OCI-LY1 (cell line): Measurements from ENCODE around the gene POLR1A.

Source experiments
- H2AFZ ChIP-seq: fragments of 200-600 bp; sonication (generic), shearing (Covaris generic); 2 replicates; pipeline ENCODE4 v1.6.0; 2014; ENCODE audit warnings: antibody characterized with exemption, mild to moderate bottlenecking, low read length
- H3F3A ChIP-seq: fragments of 200-600 bp; sonication (generic), shearing (Covaris generic); 2 replicates; pipeline ENCODE4 v1.6.0; 2014; ENCODE audit warnings: mild to moderate bottlenecking, antibody characterized with exemption, low read length, moderate library complexity; ENCODE audit not compliant: insufficient read depth
- H3K27ac ChIP-seq: fragments of 200-600 bp; sonication (generic); 2 replicates; pipeline ENCODE4 v1.5.1; 2014; ENCODE audit warnings: low read length, mixed run types, mild to moderate bottlenecking, low read depth; ENCODE audit not compliant: poor library complexity, severe bottlenecking
- H3K27me3 ChIP-seq: fragments of 200-600 bp; sonication (generic); 2 replicates; pipeline ENCODE4 v1.6.0; 2014; ENCODE audit warnings: antibody characterized with exemption, mild to moderate bottlenecking, low read length, moderate library complexity; ENCODE audit not compliant: insufficient read depth
- H3K36me3 ChIP-seq: fragments of 200-600 bp; sonication (generic); 2 replicates; pipeline ENCODE4 v1.6.1; 2014; ENCODE audit warnings: mild to moderate bottlenecking, antibody characterized with exemption, low read length, moderate library complexity, mixed read lengths; ENCODE audit not compliant: insufficient read depth
- H3K4me1 ChIP-seq: fragments of 200-600 bp; sonication (generic); 2 replicates; pipeline ENCODE4 v1.5.1; 2014; ENCODE audit warnings: mild to moderate bottlenecking, low read length, moderate library complexity; ENCODE audit not compliant: insufficient read depth, severe bottlenecking
- H3K4me2 ChIP-seq: fragments of 200-600 bp; sonication (generic), shearing (Covaris generic); 2 replicates; pipeline ENCODE4 v1.6.1; 2014; ENCODE audit warnings: low read length
- H3K4me3 ChIP-seq: fragments of 200-600 bp; sonication (generic); 2 replicates; pipeline ENCODE4 v1.5.1; 2014; ENCODE audit warnings: low read length, low read depth, mild to moderate bottlenecking, mixed read lengths; ENCODE audit not compliant: poor library complexity, severe bottlenecking
- H3K79me2 ChIP-seq: fragments of 200-600 bp; shearing (Covaris generic); 2 replicates; pipeline ENCODE4 v1.6.1; 2016; ENCODE audit warnings: mixed run types, low read length, mixed read lengths; ENCODE audit not compliant: insufficient read depth
- H3K9ac ChIP-seq: fragments of 200-600 bp; sonication (generic), shearing (Covaris generic); 2 replicates; pipeline ENCODE4 v1.6.1; 2014; ENCODE audit warnings: mild to moderate bottlenecking, low read length, mixed read lengths
- H3K9me2 ChIP-seq: fragments of 200-600 bp; sonication (generic), shearing (Covaris generic); 2 replicates; pipeline ENCODE4 v1.6.1; 2014; ENCODE audit warnings: low read depth, mild to moderate bottlenecking, low read length, mixed read lengths
- H3K9me3 ChIP-seq: fragments of 200-600 bp; shearing (Covaris generic); 2 replicates; pipeline ENCODE4 v1.6.1; 2014; ENCODE audit warnings: low read length, mixed read lengths
- H4K20me1 ChIP-seq: fragments of 200-600 bp; sonication (generic), shearing (Covaris generic); 2 replicates; pipeline ENCODE4 v1.6.0; 2016; ENCODE audit warnings: mild to moderate bottlenecking, low read length; ENCODE audit not compliant: insufficient read depth
- CTCF ChIP-seq: fragments of 200-600 bp; sonication (generic), shearing (Covaris generic); IDR thresholded peaks from 2 replicates; pipeline ENCODE4 v1.5.1; 2017; ENCODE audit warnings: mild to moderate bottlenecking, antibody characterized with exemption, low read length, moderate library complexity, mixed read lengths
- EZH2 ChIP-seq: fragments of 200-600 bp; sonication (generic), shearing (Covaris generic); IDR thresholded peaks from 2 replicates; pipeline ENCODE4 v1.8.0; 2017; ENCODE audit warnings: borderline replicate concordance, mixed run types, mild to moderate bottlenecking, antibody characterized with exemption, low read length, moderate library complexity, mixed read lengths

The POLR1A gene

GRCh38 chr2:85984788-85985187 is 120.9 kb downstream of the POLR1A start:
- no peak overlapping the region for H2AFZ ChIP-seq
- H3K79me2 ChIP-seq: no peaks in the 10 kb centered on the region
- no peaks in the 10 kb centered on the region for H3K27me3 ChIP-seq
- no peaks in the 10 kb centered on the region for H3K36me3 ChIP-seq
- no peak overlapping the region for H3K9ac ChIP-seq
- H3K4me1 ChIP-seq: no peaks in the 10 kb centered on the region
- H3K4me3 ChIP-seq: no peak overlapping the region
- no peaks in the 10 kb centered on the region for H3K9me3 ChIP-seq
- no peaks in the 10 kb centered on the region for H3K9me2 ChIP-seq
- TF ChIP-seq CTCF: no peak
- no peak for TF ChIP-seq EZH2
- H4K20me1 ChIP-seq: no peaks in the 10 kb centered on the region
- H3K4me2 ChIP-seq: no peak overlapping the region
- no peaks in the 10 kb centered on the region for H3F3A ChIP-seq
- no peak overlapping the region for H3K27ac ChIP-seq

- H4K20me1 ChIP-seq: no peaks in the 10 kb centered on the region
- no peaks in the 10 kb centered on the region for H3K27me3 ChIP-seq
- H3K9me2 ChIP-seq: no peaks in the 10 kb centered on the region
- TF ChIP-seq EZH2 (no peak), CTCF (no peak)
- no peaks in the 10 kb centered on the region for H3K79me2 ChIP-seq
- H3K4me3 ChIP-seq: no peak overlapping the region
- no peak overlapping the region for H3K4me2 ChIP-seq
- H3K27ac ChIP-seq: no peak overlapping the region
- no peaks in the 10 kb centered on the region for H3K9me3 ChIP-seq
- H3K36me3 ChIP-seq: no peaks in the 10 kb centered on the region
- no peaks in the 10 kb centered on the region for H3K4me1 ChIP-seq
- H3K9ac ChIP-seq: no peak overlapping the region
- H2AFZ ChIP-seq: no peak overlapping the region
- no peaks in the 10 kb centered on the region for H3F3A ChIP-seq
Observed at GRCh38 chr2:85983766-85984165, 121.9 kb downstream of the POLR1A start.

- Histone ChIP-seq H4K20me1 (no peaks in the 10 kb centered on the region), H3K36me3 (no peaks in the 10 kb centered on the region), H2AFZ (no peak overlapping the region), H3K9me2 (no peaks in the 10 kb centered on the region), H3K9ac (no peak overlapping the region), H3K4me3 (no peak overlapping the region), H3K9me3 (no peaks in the 10 kb centered on the region), H3K79me2 (no peaks in the 10 kb centered on the region), H3K27me3 (no peaks in the 10 kb centered on the region), H3K27ac (no peak overlapping the region), H3K4me2 (no peak overlapping the region), H3F3A (no peaks in the 10 kb centered on the region), H3K4me1 (no peaks in the 10 kb centered on the region)
- TF ChIP-seq EZH2 (no peak), CTCF (no peak)
Observed at GRCh38 chr2:85981579-85982247, 124.0 kb downstream of the POLR1A start.
